Prostate gland (tissue), 2 donors: ENCODE results near the gene ARID2.

ENCODE experiments used
- CTCF ChIP-seq, 4 experiments: fragments of 200-600 bp in 2 of 4; fragments of 450-650 bp in 2 of 4; sonication (generic) in 2 of 4; IDR thresholded peaks; 1 replicate in 3 of 4; 2 replicates in 1 of 4; pipeline ENCODE4 v1.5.1; 2016 to 2019; ENCODE audit warnings: antibody characterized with exemption in 4 of 4, mild to moderate bottlenecking in 2 of 4, moderate library complexity in 2 of 4
- POLR2A ChIP-seq: fragments of 450-650 bp; IDR thresholded peaks from one replicate; pipeline ENCODE4 v1.6.1; 2016; ENCODE audit warnings: antibody characterized with exemption, mild to moderate bottlenecking

DNA sequence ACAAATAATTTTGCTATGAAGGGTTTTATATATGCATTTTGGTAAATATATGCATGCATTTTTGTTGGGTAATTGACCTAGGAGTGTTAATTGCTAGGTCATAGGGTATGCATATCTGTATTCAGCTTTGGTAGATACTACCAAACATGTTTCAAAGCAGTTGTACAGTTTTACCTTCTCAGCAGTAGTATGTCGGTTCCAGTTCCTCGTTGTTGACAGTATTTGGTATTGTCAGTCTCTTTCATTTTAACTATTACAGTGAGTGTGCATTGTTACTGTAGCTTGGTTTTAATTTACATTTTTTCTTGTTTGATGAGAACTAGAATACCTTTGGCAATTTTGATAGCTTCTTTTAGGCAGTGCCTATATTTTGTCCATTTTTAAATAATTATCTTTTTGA, 98.9 kb downstream of the ARID2 start:
- TF ChIP-seq CTCF (IDR thresholded peaks at IDR 0.05) (no peak), POLR2A (no peak)
